HepG2 (cell line): ENCODE measurements around the gene ZNF684. TPM values are rescaled to one million over a fixed set of nuclear protein-coding genes. Genes with fewer than 3 reads are reported as not detected.

Experiments
- BORCS8-MEF2B ChIP-seq: sonication (generic); formaldehyde crosslinking; IDR thresholded peaks from 2 replicates; pipeline ENCODE4 v1.8.0; 2022; ENCODE audit warnings: mild to moderate bottlenecking, missing genetic modification reagents
- ERF ChIP-seq: IDR thresholded peaks from 2 replicates; pipeline ENCODE4 v1.6.1; 2018; ENCODE audit warnings: missing biosample characterization, missing genetic modification reagents
- MED1 ChIP-seq: sonication (generic); formaldehyde crosslinking; IDR thresholded peaks from 2 replicates; pipeline ENCODE4 v1.4.0; 2020; ENCODE audit warnings: missing genetic modification reagents
- NFE2L2 ChIP-seq: fragments of 150-350 bp; IDR thresholded peaks from 2 replicates; pipeline ENCODE4 v1.6.1; 2014; ENCODE audit warnings: low read length
- NR0B2 ChIP-seq: sonication (generic); formaldehyde crosslinking; IDR thresholded peaks from 2 replicates; pipeline ENCODE4 v1.4.0; 2020; ENCODE audit warnings: mild to moderate bottlenecking, missing genetic modification reagents
- NR2F2 ChIP-seq: IDR thresholded peaks from 2 replicates; pipeline ENCODE4 v1.6.1; 2012; ENCODE audit warnings: low read depth, inconsistent platforms, borderline replicate concordance
- SOX6 ChIP-seq, 2 experiments: fragments of 450-650 bp in 1 of 2; sonication (generic) in 1 of 2; formaldehyde crosslinking in 1 of 2; IDR thresholded peaks; 2 replicates each; pipeline versions ENCODE4 v1.4.0 to v1.6.1; 2017 to 2020; ENCODE audit warnings: antibody characterized with exemption in 1 of 2, mild to moderate bottlenecking in 1 of 2, missing genetic modification reagents in 1 of 2
- TAF1 ChIP-seq: sonication (generic); formaldehyde crosslinking; IDR thresholded peaks from 2 replicates; pipeline ENCODE4 v1.4.0; 2020; ENCODE audit warnings: missing genetic modification reagents
- ZBTB10 ChIP-seq: sonication (generic); formaldehyde crosslinking; IDR thresholded peaks from 2 replicates; pipeline ENCODE4 v1.4.0; 2020; ENCODE audit warnings: missing genetic modification reagents, borderline replicate concordance
- ZNF256 ChIP-seq: sonication (generic); formaldehyde crosslinking; conservative IDR thresholded peaks from 2 replicates; pipeline ENCODE4 v1.4.0; 2020; ENCODE audit warnings: missing genetic modification reagents
- ZNF451 ChIP-seq: sonication (generic); formaldehyde crosslinking; IDR thresholded peaks from 2 replicates; pipeline ENCODE4 v1.5.0; 2020; ENCODE audit warnings: mild to moderate bottlenecking, missing genetic modification reagents
- ZNF746 ChIP-seq: sonication (generic); formaldehyde crosslinking; IDR thresholded peaks from 2 replicates; pipeline ENCODE4 v1.8.0; 2022; ENCODE audit warnings: mild to moderate bottlenecking, missing genetic modification reagents
- polyA plus RNA-seq, 8 experiments: library from polyadenylated mRNA; depleted of rRNA in 3 of 8; stranded (reverse) in 7 of 8; unstranded in 1 of 8; fragments of >200 nt; fragmentation: Illumina TruSeq in 4 of 8; extraction: Trizol in 4 of 8; gene quantifications; 2 replicates each; pipeline versions ENCODE4 v1.2.1 to v1.2.3, GENCODE V29; 2011 to 2016; ENCODE audit warnings: low read depth in 4 of 8, missing spikeins in 1 of 8, mixed read lengths in 1 of 8; ENCODE audit not compliant: insufficient read depth in 1 of 8
- total RNA-seq, 5 experiments: library from RNA; depleted of rRNA; stranded (reverse); fragments of >200 nt; fragmentation: Illumina TruSeq; extraction: Trizol; gene quantifications; 2 replicates each; pipeline ENCODE4 v1.2.3, GENCODE V29; 2016; ENCODE audit warnings: low read depth in 1 of 5
- TF ChIP-seq, protein P1 (sequence below): sonication (generic); formaldehyde crosslinking; IDR thresholded peaks from 2 replicates; pipeline ENCODE4 v1.4.0; 2020; ENCODE audit warnings: mild to moderate bottlenecking, missing genetic modification reagents
- TF ChIP-seq, protein P2 (sequence below): sonication (generic); formaldehyde crosslinking; conservative IDR thresholded peaks from 2 replicates; pipeline ENCODE4 v1.4.0; 2020; ENCODE audit warnings: missing genetic modification reagents
- TF ChIP-seq, protein P3 (sequence below): sonication (generic); formaldehyde crosslinking; IDR thresholded peaks from 2 replicates; pipeline ENCODE4 v1.4.0; 2020; ENCODE audit warnings: missing genetic modification reagents, low read depth, mild to moderate bottlenecking, borderline replicate concordance

ZNF684 gene
- total and polyA plus RNA-seq, 2 of the 13 experiments (the other 11 are each of a cell fraction or from before 2014, with no cell fraction given) = 6.5 to 15.2 TPM

- TF ChIP-seq ZBTB10 (CRISPR knock-in tag) (0 out of 2 replicates have a peak, but pooled peaks have one; percentile 51), ERF (peak; percentile 76), NFE2L2 (no peak), BORCS8-MEF2B (CRISPR knock-in tag) (peak; percentile 62; the same call in 1 of the 2 replicates), NR0B2 (CRISPR knock-in tag) (peak; percentile 40), TAF1 (peak; percentile 91), NR2F2 (no peak), SOX6 (IDR thresholded peaks at IDR 0.05) (no peak), SOX6 (CRISPR knock-in tag; IDR thresholded peaks at IDR 0.05) (peak; percentile 66), ZNF451 (CRISPR knock-in tag) (peak; percentile 78; the same call in 1 of the 2 replicates), ZNF746 (CRISPR knock-in tag) (peak; percentile 47; the same call in 1 of the 2 replicates), MED1 (CRISPR knock-in tag) (peak; percentile 79), ZNF256 (CRISPR knock-in tag) (peak; percentile 92; the same call in 1 of the 2 replicates)
- TF ChIP-seq, protein P1, sequence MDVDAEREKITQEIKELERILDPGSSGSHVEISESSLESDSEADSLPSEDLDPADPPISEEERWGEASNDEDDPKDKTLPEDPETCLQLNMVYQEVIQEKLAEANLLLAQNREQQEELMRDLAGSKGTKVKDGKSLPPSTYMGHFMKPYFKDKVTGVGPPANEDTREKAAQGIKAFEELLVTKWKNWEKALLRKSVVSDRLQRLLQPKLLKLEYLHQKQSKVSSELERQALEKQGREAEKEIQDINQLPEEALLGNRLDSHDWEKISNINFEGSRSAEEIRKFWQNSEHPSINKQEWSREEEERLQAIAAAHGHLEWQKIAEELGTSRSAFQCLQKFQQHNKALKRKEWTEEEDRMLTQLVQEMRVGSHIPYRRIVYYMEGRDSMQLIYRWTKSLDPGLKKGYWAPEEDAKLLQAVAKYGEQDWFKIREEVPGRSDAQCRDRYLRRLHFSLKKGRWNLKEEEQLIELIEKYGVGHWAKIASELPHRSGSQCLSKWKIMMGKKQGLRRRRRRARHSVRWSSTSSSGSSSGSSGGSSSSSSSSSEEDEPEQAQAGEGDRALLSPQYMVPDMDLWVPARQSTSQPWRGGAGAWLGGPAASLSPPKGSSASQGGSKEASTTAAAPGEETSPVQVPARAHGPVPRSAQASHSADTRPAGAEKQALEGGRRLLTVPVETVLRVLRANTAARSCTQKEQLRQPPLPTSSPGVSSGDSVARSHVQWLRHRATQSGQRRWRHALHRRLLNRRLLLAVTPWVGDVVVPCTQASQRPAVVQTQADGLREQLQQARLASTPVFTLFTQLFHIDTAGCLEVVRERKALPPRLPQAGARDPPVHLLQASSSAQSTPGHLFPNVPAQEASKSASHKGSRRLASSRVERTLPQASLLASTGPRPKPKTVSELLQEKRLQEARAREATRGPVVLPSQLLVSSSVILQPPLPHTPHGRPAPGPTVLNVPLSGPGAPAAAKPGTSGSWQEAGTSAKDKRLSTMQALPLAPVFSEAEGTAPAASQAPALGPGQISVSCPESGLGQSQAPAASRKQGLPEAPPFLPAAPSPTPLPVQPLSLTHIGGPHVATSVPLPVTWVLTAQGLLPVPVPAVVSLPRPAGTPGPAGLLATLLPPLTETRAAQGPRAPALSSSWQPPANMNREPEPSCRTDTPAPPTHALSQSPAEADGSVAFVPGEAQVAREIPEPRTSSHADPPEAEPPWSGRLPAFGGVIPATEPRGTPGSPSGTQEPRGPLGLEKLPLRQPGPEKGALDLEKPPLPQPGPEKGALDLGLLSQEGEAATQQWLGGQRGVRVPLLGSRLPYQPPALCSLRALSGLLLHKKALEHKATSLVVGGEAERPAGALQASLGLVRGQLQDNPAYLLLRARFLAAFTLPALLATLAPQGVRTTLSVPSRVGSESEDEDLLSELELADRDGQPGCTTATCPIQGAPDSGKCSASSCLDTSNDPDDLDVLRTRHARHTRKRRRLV = peak; percentile 95
- TF ChIP-seq, protein P2, sequence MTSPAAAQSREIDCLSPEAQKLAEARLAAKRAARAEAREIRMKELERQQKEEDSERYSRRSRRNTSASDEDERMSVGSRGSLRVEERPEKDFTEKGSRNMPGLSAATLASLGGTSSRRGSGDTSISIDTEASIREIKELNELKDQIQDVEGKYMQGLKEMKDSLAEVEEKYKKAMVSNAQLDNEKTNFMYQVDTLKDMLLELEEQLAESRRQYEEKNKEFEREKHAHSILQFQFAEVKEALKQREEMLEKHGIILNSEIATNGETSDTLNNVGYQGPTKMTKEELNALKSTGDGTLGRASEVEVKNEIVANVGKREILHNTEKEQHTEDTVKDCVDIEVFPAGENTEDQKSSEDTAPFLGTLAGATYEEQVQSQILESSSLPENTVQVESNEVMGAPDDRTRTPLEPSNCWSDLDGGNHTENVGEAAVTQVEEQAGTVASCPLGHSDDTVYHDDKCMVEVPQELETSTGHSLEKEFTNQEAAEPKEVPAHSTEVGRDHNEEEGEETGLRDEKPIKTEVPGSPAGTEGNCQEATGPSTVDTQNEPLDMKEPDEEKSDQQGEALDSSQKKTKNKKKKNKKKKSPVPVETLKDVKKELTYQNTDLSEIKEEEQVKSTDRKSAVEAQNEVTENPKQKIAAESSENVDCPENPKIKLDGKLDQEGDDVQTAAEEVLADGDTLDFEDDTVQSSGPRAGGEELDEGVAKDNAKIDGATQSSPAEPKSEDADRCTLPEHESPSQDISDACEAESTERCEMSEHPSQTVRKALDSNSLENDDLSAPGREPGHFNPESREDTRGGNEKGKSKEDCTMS (CRISPR knock-in tag) = no peak
- TF ChIP-seq, protein P3, sequence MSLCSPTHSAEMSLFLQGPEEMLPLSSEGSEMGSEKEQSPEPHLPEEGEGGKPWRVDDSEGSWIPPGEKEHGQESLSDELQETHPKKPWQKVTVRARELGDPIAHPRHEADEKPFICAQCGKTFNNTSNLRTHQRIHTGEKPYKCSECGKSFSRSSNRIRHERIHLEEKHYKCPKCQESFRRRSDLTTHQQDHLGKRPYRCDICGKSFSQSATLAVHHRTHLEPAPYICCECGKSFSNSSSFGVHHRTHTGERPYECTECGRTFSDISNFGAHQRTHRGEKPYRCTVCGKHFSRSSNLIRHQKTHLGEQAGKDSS (CRISPR knock-in tag) = peak; percentile 88; the same call in 1 of the 2 replicates
Observed at GRCh38 chr1:40508375-40509341, 22.8 kb upstream of the ZNF684 start, which contains the start of gene EXO5 (continued).
